ENCODE data around the gene GTF2H3. TPM values are rescaled to one million over a fixed set of nuclear protein-coding genes. Genes with fewer than 3 reads are reported as not detected.
A peak's percentile ranks its signal among the peaks of the same experiment; 100 is the strongest.

GTF2H3 gene
- total RNA-seq, 1 donor from 2014 or later, result 23.0 TPM

DNA sequence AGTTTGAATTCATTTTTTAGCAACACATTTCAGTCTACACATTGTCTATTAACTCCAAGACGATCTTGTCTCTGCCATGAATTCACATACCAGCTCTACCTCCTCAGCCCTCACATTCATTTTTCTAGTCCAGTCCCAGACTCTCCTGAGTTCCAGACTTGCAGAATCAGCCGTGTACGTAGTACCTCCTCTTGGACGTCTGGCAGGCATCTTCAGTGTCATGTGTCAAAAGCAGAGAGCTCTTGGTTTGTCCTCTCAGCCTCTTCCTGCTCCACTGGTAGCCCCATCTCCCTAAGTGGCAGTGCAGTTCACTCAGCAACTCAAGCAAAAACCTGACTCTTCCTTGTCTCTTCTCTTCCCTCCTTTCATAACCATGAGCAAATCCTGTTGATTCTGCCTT, 22.8 kb downstream of the GTF2H3 start:
- Mint-ChIP-seq H3K27ac (ENCODE audit: unreplicated experiment) (no peak overlapping the region), H3K27me3 (ENCODE audit: unreplicated experiment) (no peaks in the 10 kb centered on the region), H3K4me3 (ENCODE audit: unreplicated experiment) (no peak overlapping the region), H3K36me3 (ENCODE audit: unreplicated experiment) (no peaks in the 10 kb centered on the region), H3K4me1 (ENCODE audit: low read depth, unreplicated experiment) (no peaks in the 10 kb centered on the region), H3K9me3 (ENCODE audit: unreplicated experiment) (no peaks in the 10 kb centered on the region)
- DNase-seq, result no peak
- TF ChIP-seq CTCF (IDR thresholded peaks at IDR 0.05; ENCODE audit: partially characterized antibody, unreplicated experiment), result no peak

DNA sequence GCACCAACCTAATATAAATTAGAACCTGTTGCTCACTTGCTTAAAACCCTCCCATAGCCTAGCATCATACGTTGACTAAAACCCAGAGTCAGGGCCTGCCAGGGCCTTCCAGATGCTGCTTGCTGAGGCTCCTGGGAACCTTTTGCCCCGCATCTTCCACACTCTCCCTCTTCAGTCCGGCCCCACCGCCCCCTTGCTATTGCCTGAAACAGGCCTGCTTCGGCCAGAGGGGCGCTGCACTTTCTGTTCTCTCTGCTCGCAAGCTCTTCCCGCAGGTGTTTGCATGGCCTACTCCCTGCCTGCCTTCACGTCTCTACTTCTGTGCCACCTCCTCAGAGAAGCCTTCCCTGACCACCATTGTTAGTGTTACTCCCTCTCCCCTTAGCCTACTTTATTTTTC, 23.6 kb downstream of the GTF2H3 start:
- Mint-ChIP-seq H3K4me3 (ENCODE audit: unreplicated experiment) (no peak overlapping the region), H3K36me3 (ENCODE audit: unreplicated experiment) (no peaks in the 10 kb centered on the region), H3K27me3 (ENCODE audit: unreplicated experiment) (no peaks in the 10 kb centered on the region), H3K27ac (ENCODE audit: unreplicated experiment) (no peak overlapping the region), H3K9me3 (ENCODE audit: unreplicated experiment) (no peaks in the 10 kb centered on the region), H3K4me1 (ENCODE audit: low read depth, unreplicated experiment) (no peaks in the 10 kb centered on the region)
- DNase-seq, result no peak
- no peak for TF ChIP-seq CTCF (IDR thresholded peaks at IDR 0.05; ENCODE audit: partially characterized antibody, unreplicated experiment)

DNA sequence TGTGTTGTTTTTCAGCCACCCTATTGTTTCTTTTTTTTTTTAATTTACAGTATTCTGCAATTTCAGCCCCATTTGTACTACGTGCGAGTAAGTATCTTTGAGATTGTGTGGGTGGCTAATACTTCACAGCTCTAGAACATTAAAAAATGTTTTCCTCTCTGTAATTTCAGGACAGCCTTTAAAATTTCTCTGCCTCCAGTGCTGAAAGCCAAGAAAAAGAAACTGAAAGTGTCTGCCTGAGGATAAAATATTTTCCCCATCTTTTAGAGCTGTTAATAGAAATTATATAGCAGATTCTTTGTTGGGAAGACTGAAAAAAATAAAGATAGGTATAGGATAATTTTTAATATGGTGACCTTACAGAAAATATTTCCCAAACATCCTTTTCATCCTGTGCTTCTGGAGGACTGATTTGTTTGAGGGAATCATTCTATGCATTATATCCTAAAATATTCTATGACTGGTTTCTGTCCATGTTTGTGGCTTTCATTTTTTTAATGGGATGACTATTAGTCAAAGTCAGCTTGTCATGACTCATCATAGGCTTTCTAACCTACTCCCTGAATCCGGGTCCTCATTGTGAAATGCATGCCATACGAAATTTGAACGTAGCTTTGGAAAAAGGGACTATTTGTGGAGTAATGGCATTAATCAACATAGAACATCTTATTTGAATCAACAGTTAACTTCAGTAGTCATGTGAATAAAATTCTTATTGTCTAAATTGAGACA, 26.5 kb downstream of the GTF2H3 start:
- no peak for TF ChIP-seq CTCF (IDR thresholded peaks at IDR 0.05; ENCODE audit: partially characterized antibody, unreplicated experiment)
- no peaks in the 10 kb centered on the region for H3K27me3 Mint-ChIP-seq (ENCODE audit: unreplicated experiment)
- no peak for DNase-seq
- H3K9me3 Mint-ChIP-seq (ENCODE audit: unreplicated experiment), result peaks cover 2% of the 10 kb centered on the region
- H3K4me1 Mint-ChIP-seq (ENCODE audit: low read depth, unreplicated experiment), result no peaks in the 10 kb centered on the region
- no peak overlapping the region for H3K4me3 Mint-ChIP-seq (ENCODE audit: unreplicated experiment)
- H3K27ac Mint-ChIP-seq (ENCODE audit: unreplicated experiment), result no peak overlapping the region
- no peaks in the 10 kb centered on the region for H3K36me3 Mint-ChIP-seq (ENCODE audit: unreplicated experiment)

GRCh38 chr12:123667771-123668170, 34.1 kb downstream of the GTF2H3 start:
- DNase-seq, result no peak
- no peak for TF ChIP-seq CTCF (IDR thresholded peaks at IDR 0.05; ENCODE audit: partially characterized antibody, unreplicated experiment)
- H3K4me1 Mint-ChIP-seq (ENCODE audit: low read depth, unreplicated experiment), result no peaks in the 10 kb centered on the region
- H3K36me3 Mint-ChIP-seq (ENCODE audit: unreplicated experiment), result no peaks in the 10 kb centered on the region
- no peak overlapping the region for H3K27ac Mint-ChIP-seq (ENCODE audit: unreplicated experiment)
- no peaks in the 10 kb centered on the region for H3K27me3 Mint-ChIP-seq (ENCODE audit: unreplicated experiment)
- peaks cover 2% of the 10 kb centered on the region for H3K9me3 Mint-ChIP-seq (ENCODE audit: unreplicated experiment)
- H3K4me3 Mint-ChIP-seq (ENCODE audit: unreplicated experiment), result no peak overlapping the region

DNA sequence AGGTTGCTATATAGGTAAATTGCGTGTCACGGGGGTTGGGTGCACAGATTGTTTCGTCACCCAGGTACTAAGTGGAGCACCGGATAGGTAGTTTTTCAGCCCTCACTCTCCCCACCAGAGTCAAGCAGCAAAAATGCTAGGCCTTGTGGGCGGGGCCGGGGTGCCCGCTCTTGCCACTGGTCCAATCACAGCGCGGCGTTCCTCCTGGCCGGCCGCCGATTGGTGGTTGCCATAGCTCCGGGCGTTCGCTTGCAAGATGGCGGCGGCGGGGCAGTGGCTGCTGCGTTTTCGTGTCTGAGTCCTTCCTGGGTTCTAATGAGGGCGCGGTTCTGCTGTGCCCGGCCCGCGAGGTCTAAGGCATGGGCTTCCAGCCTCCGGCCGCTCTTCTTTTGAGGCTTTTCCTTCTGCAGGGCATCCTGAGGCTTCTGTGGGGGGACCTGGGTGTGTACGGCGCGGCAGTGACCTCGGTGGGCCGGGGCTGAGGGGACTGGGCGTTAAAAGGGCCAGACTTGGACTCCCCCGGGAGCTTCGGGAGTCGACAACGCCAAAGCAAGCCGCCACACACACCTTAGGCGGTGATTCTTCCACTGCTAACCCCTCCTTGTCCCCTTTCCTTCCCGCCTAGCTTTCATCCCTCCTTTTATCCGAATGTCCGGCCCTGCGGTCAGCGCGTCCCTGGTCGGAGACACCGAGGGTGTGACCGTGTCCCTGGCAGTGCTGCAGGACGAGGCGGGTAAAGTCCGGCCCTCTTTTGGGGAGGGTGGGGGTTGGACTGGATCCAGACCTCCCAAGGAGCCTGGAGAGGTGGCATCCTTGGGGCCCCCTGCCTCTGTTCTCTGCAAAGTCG, 37.5 kb downstream of the GTF2H3 start, which contains the start of gene TCTN2:
TSS of gene TCTN2 (plus strand) at position 232 of the 847 bp plus-strand sequence. CDS start at position 360, 128 bp downstream.
- Mint-ChIP-seq H3K9me3 (ENCODE audit: unreplicated experiment) (no peaks in the 10 kb centered on the region), H3K27me3 (ENCODE audit: unreplicated experiment) (peaks cover 1% of the 10 kb centered on the region), H3K27ac (ENCODE audit: unreplicated experiment) (no peak within 1 kb of the TSS), H3K4me1 (ENCODE audit: low read depth, unreplicated experiment) (no peaks in the 10 kb centered on the region), H3K4me3 (ENCODE audit: unreplicated experiment) (peak within 1 kb of the TSS; percentile 89), H3K36me3 (ENCODE audit: unreplicated experiment) (no peaks in the 10 kb centered on the region)
- peak; percentile 97 for DNase-seq
- no peak for TF ChIP-seq CTCF (IDR thresholded peaks at IDR 0.05; ENCODE audit: partially characterized antibody, unreplicated experiment)

Data from glutamatergic neuron (in vitro differentiated cells).